Fibroblast of pulmonary artery (primary cell): ENCODE measurements around the gene MESD.

Experiments
- DNase-seq: peaks from one replicate; pipeline ENCODE4 v3.0.0-alpha.2; 2010; ENCODE audit warnings: low read depth
- H3K4me3 ChIP-seq: replicated peaks from 2 replicates; pipeline ENCODE4 v1.5.1; 2011; ENCODE audit warnings: low read depth, mild to moderate bottlenecking, control low read depth, low read length, moderate library complexity
- CTCF ChIP-seq: IDR thresholded peaks from 2 replicates; pipeline ENCODE4 v1.5.1; 2011; ENCODE audit warnings: mild to moderate bottlenecking, control low read depth, low read length, inconsistent platforms; ENCODE audit errors: missing control alignments

MESD gene

DNA sequence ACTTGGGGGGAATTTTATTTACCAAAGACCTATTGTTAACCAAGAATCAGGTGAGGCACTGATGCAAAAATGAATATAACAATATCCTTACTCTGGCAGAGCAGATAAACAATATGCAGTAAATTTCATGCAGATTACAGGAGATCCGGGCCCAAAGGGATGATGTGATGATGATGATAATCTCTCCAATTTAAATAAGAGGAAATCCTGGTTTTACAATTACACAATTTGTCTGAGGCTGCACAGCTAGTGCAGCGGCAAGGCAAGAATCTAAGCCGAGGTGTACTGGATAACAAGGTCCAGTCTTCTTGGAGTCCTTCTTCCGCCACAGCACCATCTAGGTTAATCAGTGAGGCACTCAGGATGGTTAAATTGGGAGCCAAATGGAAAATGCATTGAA, 2.4 kb upstream of the MESD start:
- DNase-seq, result no peak
- no peak for TF ChIP-seq CTCF
- no peak overlapping the region for H3K4me3 ChIP-seq

- H3K4me3 ChIP-seq, result no peak overlapping the region
- peak; percentile 11 for TF ChIP-seq CTCF
- DNase-seq, result peak; percentile 72
Measured at GRCh38 chr15:80991421-80991820, 1.8 kb upstream of the MESD start.

- DNase-seq, result no peak
- TF ChIP-seq CTCF, result no peak
- H3K4me3 ChIP-seq, result no peak overlapping the region
Measured at GRCh38 chr15:80990955-80991354, 1.3 kb upstream of the MESD start.

DNA sequence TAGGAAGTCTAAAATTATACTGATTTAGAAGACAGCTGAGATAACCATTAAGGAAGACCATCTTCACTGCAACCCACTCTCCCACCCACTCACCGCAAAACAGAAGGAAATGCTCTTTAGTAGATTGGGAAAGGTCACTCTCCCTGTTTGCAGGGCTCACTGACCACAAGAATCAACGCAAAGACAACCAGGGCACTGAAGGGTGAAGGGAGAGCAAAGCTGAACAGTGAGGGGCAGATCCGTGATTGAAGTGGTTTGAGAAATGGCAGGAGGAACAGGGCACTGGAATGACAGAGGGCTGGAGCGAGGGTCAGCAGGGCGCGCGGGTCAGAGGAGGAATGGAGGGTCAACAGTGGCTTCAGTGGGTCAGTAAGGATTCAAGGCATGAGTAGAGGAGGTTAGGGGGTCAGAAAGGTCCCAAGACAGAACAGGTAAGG, 520 bp downstream of the MESD start:
- TF ChIP-seq CTCF, result no peak
- peak overlapping the region; percentile 85 for H3K4me3 ChIP-seq
- no peak for DNase-seq

GRCh38 chr15:80988148-80988796, 1.3 kb downstream of the MESD start:
- no peak for DNase-seq
- peak overlapping the region; percentile 85 for H3K4me3 ChIP-seq
- no peak for TF ChIP-seq CTCF

GRCh38 chr15:80986487-80986886, 3.1 kb downstream of the MESD start:
- H3K4me3 ChIP-seq, result no peak overlapping the region

More at GRCh38 chr15:80986487-80986886, 3.1 kb downstream of the MESD start:
- no peak for TF ChIP-seq CTCF
- no peak for DNase-seq
